Measurements from ENCODE around the gene HOXA1. TPM values are rescaled to one million over a fixed set of nuclear protein-coding genes. Genes with fewer than 3 reads are reported as not detected.
"Not testable (repeated sequence)": the region's sequence is repeated elsewhere in the genome, so short reads cannot be mapped to it uniquely, and the experiment has no call there.

The HOXA1 gene
- total RNA-seq, 4 donors from 2014 or later, result 1.6 to 2.5 (median 2.2) TPM

GRCh38 chr7:27053153-27053552 lies 42.6 kb downstream of the HOXA1 start:
- intact Hi-C loops (cut with DNase I), result no loop called here
- WGBS, 2 donors, result 36 to 55% methylated on average over 3 of the region's 3 CpGs
- Histone ChIP-seq H3K9me3 (no peaks in the 10 kb centered on the region), H3K27me3 (no peaks in the 10 kb centered on the region), H3K36me3 (no peaks in the 10 kb centered on the region), H3K4me3 (no peak overlapping the region), H3K4me1 (no peaks in the 10 kb centered on the region), H3K27ac (no peak overlapping the region)
- TF ChIP-seq CTCF (IDR thresholded peaks at IDR 0.05) (no peak), POLR2A (IDR thresholded peaks at IDR 0.05) (no peak)
- no peak for DNase-seq

GRCh38 chr7:27051451-27051850 lies 44.3 kb downstream of the HOXA1 start:
- Histone ChIP-seq H3K9me3 (no peaks in the 10 kb centered on the region), H3K27me3 (no peaks in the 10 kb centered on the region), H3K4me1 (peaks cover 0 to 4% (median 0%) of the 10 kb centered on the region in 3 donors), H3K4me3 (no peak overlapping the region), H3K27ac (no peak overlapping the region), H3K36me3 (no peaks in the 10 kb centered on the region)
- 94 to 97% methylated on average over 4 of the region's 4 CpGs for WGBS, 2 donors
- intact Hi-C loops (cut with DNase I), result no loop called here
- no peak for TF ChIP-seq CTCF (IDR thresholded peaks at IDR 0.05)
- no peak for TF ChIP-seq POLR2A (IDR thresholded peaks at IDR 0.05)
- no peak for DNase-seq

DNA sequence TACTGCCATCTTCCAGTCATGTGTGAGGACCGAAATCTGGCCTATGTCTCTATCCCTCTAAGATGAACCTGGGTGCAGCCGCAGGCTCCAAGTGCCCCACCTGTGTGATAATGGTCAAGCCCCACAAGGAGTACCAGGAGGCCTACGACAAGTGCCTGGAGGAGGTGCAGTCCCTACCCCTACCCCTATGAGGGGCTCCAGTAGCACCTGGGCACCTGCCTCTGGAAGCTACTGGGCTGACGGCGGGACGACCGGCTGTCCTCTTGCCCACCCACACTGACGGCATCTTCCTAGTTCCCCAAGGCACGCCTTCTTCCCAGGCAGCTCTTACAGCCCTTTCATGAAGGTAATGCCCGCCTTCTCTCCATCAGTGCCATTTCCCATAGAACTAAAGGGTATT lies 47.4 kb downstream of the HOXA1 start:
- TF ChIP-seq CTCF (IDR thresholded peaks at IDR 0.05) (no peak), POLR2A (IDR thresholded peaks at IDR 0.05) (no peak)
- no peak for DNase-seq
- Histone ChIP-seq H3K4me3 (no peak overlapping the region), H3K9me3 (no peaks in the 10 kb centered on the region), H3K36me3 (no peaks in the 10 kb centered on the region), H3K27me3 (no peaks in the 10 kb centered on the region), H3K4me1 (peaks cover 0 to 7% (median 0%) of the 10 kb centered on the region in 3 donors), H3K27ac (no peak overlapping the region)
- 89 to 98% methylated on average over 4 to 9 of the region's 10 CpGs for WGBS, 2 donors
- intact Hi-C loops (cut with DNase I), result no loop called here

GRCh38 chr7:27046854-27047549 lies 48.8 kb downstream of the HOXA1 start:
- Histone ChIP-seq H3K4me3 (no peak overlapping the region), H3K27me3 (no peaks in the 10 kb centered on the region), H3K27ac (peak overlapping the region in 1 of 4 donors; percentile 22), H3K4me1 (peaks cover 0 to 7% (median 0%) of the 10 kb centered on the region in 3 donors), H3K36me3 (no peaks in the 10 kb centered on the region), H3K9me3 (no peaks in the 10 kb centered on the region)
- WGBS, 2 donors, result 68 to 69% methylated on average over 7 of the region's 7 CpGs
- intact Hi-C loops (cut with DNase I), result no loop called here
- no peak for DNase-seq
- TF ChIP-seq CTCF (IDR thresholded peaks at IDR 0.05) (no peak), POLR2A (IDR thresholded peaks at IDR 0.05) (no peak)

- H3K9me3 ChIP-seq; intact Hi-C loops (cut with DNase I); H3K27me3 ChIP-seq; H3K36me3 ChIP-seq; H3K4me3 ChIP-seq; H3K4me1 ChIP-seq; H3K27ac ChIP-seq; DNase-seq: not testable (repeated sequence)
- WGBS, 2 donors, result 83 to 100% methylated on average over 1 of the region's 4 CpGs
Measured at GRCh38 chr7:27045972-27046371, 49.8 kb downstream of the HOXA1 start.

GRCh38 chr7:27045066-27045465 lies 50.7 kb downstream of the HOXA1 start:
- H3K27ac ChIP-seq; H3K36me3 ChIP-seq; H3K9me3 ChIP-seq; H3K27me3 ChIP-seq; H3K4me3 ChIP-seq; intact Hi-C loops (cut with DNase I); H3K4me1 ChIP-seq; DNase-seq: not testable (repeated sequence)
- WGBS, 2 donors, result no CpG with 5 or more reads among the region's 28 CpGs

Small RNA genes lying within 50 kb of the gene (small RNA-seq; reads per million reads assigned to genes)
- gene RF01977, result 0 reads per million in 4 donors

Other genes with a start within 250 kb of the HOXA1 start
- 10 to 100 TPM; 19.3 to 25.2 (median 21.4) TPM for gene SKAP2, start 231.4 kb downstream of the HOXA1 start, total RNA-seq
- 1 to 10 TPM in 3 of 4 donors, under 1 TPM in 1; 0.27 to 3.6 (median 1.5) TPM for gene HOXA2, start 6.7 kb upstream of the HOXA1 start, total RNA-seq
- 1 to 10 TPM; 2.9 to 6.7 (median 4.1) TPM for gene HOXA4, start 34.8 kb upstream of the HOXA1 start, total RNA-seq
- gene HOXA5, start 47.7 kb upstream of the HOXA1 start, total RNA-seq, result 1 to 10 TPM; 3.6 to 8.2 (median 6.8) TPM
- 1 to 10 TPM in 1 of 4 donors, under 1 TPM in 1, not detected in 2; 0.26 to 1.3 TPM for gene HOXA6, start 51.8 kb upstream of the HOXA1 start, total RNA-seq
- 1 to 10 TPM; 3.6 to 8.7 (median 6.6) TPM for gene HOXA3, start 56.6 kb upstream of the HOXA1 start, total RNA-seq
- gene HOXA7, start 60.7 kb upstream of the HOXA1 start, total RNA-seq, result under 1 TPM; 0.23 to 0.76 (median 0.48) TPM
- gene HOXA9, start 69.5 kb upstream of the HOXA1 start, total RNA-seq, result 1 to 10 TPM in 1 of 4 donors, under 1 TPM in 1, not detected in 2; 0.57 to 1.1 TPM
- not detected for gene HOXA10, start 78.3 kb upstream of the HOXA1 start, total RNA-seq
- gene HOXA11, start 89.2 kb upstream of the HOXA1 start, total RNA-seq, result not detected
- gene HOXA13, start 104.1 kb upstream of the HOXA1 start, total RNA-seq, result not detected
- gene EVX1, start 146.8 kb upstream of the HOXA1 start, total RNA-seq, result not detected

Measured in esophagus squamous epithelium (tissue), 5 donors.